T follicular helper cell (primary cell): ENCODE measurements around the gene ZNF473.

ENCODE experiments used
- DNase-seq: peaks from one replicate; pipeline ENCODE4 v3.0.0-alpha.2; 2020; ENCODE audit warnings: low read depth
- total RNA-seq, 2 experiments: gene quantifications; one replicate each; lab custom pipeline; 2026; lab: John Stamatoyannopoulos, UW

ZNF473 gene
- total RNA-seq, result 23.8 to 35.0 reads per million in 2 experiments

GRCh38 chr19:50025794-50026549 is at the start of gene ZNF473:
TSS of gene ZNF473 (plus strand) at chr19:50026005. CDS start at chr19:50031083, 5,078 bp downstream.
- peak; percentile 91 for DNase-seq

DNA sequence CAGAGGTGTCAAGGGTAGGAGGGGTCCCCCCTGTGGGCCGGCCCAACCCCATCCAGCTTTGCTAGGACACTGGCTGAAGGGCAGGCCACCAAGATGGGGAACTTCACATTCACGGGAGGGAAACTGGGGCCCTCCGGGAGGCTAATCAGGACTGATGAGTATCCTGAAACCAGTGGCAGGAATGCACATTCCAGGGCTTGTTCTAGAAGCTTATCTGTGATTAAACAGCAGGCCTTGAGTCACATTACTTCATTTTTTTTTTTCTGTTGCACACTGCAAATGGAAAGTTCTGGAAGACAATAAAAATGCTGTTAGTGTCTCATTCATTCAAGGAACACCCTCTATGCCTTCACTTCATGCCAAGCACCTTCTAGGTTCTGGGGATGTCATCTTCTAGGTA is 49.3 kb upstream of the ZNF473 start:
- DNase-seq, result no peak

DNA sequence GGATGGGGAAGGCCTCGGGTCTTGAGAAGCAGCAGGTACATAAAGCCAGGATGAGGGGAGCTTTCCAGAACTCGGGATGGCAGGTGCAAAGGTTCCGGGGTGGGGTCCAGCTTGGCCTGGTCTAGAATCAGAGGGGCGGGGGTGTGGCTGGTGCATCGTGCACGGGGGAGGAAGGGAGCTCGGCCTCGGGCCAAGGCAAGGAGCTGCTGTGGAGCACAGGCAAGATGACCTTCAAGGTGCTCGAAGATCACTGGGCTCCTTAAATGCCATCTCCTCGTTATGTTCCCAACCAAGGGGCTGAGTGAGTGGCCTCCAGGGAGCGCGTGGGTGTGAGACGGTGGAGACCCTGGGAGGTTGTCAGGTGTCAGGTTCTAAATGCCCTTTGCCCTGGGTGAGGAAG is 48.7 kb upstream of the ZNF473 start:
- DNase-seq, result no peak

DNA sequence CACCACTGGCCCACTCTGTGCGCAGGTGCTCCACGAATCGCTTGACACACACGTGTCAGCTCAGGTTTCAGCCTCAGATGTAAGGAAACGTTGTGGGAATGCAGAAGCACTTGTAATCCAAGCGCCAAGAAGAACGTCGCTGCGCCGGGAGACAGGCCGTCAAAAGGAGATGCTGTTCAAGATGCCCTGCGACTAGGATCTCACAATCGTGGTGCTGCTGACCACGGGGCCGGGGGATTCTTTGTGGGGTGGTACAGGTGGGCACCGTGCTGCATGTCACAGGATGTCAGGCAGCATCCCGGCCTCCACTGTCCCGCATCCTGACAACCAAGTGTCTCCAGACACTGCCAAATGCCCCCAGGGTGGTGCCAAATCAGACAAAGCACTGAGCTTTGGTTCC is 47.9 kb upstream of the ZNF473 start:
- DNase-seq, result no peak

DNA sequence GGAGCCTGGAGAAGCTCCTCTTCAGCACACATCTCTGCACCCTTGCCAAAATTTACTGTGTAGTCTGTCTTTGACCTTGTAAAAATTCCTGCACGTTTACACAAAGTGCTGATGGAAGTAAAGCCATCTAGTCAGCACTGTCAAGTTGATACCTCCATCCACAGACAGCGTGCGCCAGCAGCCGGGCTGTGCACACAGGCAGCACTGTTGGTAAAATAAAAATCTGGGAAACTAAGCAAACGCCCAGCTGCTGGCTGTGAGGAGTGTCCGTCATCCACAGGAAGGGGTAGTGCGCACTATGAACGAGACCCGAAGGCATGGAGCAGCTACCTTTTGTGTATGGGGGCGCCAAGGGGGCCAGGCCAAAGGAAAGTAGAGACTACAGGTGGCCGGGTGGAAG is 47.5 kb upstream of the ZNF473 start:
- DNase-seq, result no peak

DNA sequence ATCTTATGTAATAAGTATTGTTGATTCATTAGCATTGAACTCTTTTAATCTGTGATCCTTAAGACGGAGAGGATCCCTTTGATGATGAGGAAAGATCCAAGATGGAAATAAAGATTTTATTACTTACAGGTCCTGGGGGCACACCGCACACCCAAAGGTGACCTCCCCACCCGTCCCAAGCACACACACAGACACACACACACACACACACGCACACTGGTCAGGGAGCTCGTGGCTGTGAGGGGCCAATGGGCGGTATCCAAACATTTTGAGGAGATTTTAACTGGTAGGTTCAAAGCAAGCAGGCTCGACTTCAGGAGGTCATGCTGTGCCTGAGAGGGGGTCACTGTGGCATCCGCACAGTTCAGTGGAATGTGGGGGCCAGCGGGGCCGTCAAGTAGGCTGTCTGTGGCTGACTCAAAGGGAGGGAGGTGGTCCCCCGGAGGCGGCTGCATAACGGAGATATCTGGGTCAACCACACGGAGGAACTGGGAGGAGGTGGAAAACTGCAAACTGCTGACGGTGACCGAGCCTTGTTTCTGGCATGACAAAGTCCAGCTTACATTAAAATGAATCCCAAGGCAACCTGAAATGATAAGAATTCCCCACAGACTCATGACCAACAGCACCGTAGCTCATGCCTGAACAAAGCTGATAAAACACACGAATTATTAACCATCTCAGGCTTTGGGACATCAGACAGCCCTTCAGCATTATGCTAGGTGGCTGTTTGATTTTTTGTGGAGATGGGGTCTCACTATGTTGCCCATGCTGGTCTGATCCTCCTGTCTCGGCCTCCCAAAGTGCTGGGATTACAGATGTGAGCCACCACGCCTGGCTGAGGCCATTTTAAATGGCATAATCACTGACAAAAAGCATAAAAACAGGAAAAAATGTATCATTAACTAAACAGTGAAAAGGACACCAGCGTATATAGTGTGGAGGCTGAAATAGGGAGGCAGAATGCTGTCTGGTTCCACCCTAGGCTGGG is 43.9 kb upstream of the ZNF473 start:
- no peak for DNase-seq

- DNase-seq, result peak; percentile 66
Observed at GRCh38 chr19:49983645-49984229, 42.1 kb upstream of the ZNF473 start.

GRCh38 chr19:49984491-49984890 is 41.3 kb upstream of the ZNF473 start:
- no peak for DNase-seq

- DNase-seq, result no peak
Observed at GRCh38 chr19:49985871-49986270, 39.9 kb upstream of the ZNF473 start.

- no peak for DNase-seq
Observed at GRCh38 chr19:49986354-49986753, 39.5 kb upstream of the ZNF473 start.

DNA sequence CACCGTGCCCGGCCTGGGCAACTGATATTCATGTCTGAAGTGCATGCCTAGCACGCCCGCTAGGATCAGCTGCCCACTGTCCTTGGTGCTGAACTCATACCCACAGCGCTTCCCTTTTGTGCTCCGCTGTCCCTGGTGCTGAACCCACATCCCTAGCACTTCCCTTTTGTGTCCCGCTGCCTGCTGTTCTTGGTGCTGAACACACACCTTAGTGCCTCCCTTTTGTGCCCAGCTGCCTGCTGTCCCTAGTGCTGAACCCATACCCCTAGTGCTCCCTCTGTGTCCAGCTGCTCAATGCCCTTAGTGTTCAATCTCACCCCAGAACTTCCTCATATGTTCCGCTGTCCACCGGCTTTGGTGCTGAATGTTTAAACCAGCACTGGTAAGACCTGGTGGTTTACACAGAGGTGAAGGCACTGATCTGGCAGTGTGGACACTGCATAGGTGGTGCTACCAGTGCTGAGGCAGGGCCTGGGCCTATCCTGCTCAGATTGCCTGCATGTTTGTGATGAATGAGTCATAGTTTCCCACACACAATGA is 38.6 kb upstream of the ZNF473 start:
- peak; percentile 71 for DNase-seq

- DNase-seq, result no peak
Observed at GRCh38 chr19:49988007-49988406, 37.8 kb upstream of the ZNF473 start.

DNA sequence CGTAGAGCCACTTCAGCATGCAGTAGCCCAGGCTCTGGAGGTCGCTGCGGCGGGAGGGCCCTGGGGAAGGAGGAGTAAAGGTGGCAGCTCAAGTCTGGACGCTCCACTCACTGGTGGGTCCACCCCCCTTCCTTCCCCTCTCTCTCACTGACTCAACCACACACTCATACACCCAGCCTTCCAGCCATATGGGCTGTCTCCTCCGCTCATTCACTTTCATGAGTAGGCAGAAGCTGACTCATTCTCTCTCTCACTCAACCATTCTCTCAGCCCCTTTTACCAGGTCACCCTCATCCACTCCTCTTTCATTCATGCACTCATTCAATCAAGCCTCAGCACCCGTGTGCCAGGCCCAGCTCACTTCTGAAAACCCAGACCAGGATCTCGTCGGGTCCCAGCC is 37.4 kb upstream of the ZNF473 start:
- DNase-seq, result no peak

- no peak for DNase-seq
Observed at GRCh38 chr19:49997709-49998108, 28.1 kb upstream of the ZNF473 start.

DNA sequence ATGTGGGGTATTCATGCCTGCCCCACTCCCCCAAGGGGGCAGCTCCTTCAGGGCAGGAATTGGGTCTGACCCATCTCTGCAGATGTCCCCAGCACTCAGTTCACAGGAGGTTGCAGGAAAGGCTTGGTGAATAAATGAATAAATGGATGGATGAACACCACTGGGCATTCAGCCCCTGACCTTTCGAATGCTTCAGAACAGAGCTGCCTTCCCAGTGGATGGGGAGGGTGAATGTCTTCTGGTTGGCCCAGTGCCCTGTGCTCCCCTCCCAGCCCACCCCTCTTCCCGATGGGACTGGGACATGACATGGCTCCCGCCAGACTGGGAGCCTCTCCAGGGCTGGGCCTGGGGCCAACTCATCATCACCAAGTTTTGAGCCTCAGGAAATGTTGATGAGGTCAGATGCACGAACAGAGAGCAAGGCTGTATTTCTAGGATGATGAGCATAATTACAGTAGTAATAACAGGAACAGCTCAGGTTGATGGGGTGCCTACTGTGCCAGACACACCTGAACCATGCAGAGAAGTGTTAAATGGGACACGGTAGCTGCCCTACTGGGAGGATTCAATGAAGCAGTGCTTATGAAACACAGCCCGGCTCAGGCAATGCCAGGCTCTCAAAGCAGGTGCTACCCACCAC is 26.3 kb upstream of the ZNF473 start:
- DNase-seq, result no peak

DNA sequence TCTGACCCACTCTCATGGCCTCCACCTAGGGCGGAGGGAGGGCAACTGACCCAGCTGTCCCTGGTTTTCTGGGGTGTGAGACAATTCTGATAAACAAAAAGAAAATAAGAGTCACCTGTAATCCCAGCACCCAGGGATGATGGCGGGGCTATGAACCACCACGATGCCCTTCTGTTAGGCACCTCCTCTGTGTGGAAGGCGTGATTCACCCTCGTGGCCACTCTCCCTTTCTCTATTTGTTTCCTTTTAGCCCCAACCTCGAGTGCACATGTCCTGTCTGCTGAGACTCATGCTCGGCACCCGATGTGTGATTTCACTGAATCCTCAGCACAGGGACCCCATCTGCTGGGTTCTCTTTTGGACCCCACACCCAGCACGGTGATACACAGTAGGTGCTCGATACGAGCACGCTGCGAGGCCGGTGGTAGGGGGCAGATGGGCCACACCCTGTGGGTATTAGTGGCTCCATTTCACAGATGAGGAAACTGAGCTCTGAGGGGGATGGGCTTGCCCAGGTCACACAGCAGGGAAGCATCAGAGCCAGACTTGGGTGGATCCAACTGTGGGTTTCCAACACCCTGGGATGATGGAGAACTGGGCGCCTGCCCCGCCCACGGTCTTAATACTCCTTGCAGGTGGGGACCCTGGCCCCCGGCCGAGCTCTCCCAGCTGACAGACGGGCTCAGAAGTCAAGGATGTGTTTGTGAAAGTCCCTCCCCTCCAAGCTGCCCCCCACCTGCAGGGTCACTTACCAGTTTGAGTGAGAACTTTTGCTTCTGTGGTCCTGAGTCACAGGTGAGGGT is 25.6 kb upstream of the ZNF473 start:
- DNase-seq, result no peak

DNA sequence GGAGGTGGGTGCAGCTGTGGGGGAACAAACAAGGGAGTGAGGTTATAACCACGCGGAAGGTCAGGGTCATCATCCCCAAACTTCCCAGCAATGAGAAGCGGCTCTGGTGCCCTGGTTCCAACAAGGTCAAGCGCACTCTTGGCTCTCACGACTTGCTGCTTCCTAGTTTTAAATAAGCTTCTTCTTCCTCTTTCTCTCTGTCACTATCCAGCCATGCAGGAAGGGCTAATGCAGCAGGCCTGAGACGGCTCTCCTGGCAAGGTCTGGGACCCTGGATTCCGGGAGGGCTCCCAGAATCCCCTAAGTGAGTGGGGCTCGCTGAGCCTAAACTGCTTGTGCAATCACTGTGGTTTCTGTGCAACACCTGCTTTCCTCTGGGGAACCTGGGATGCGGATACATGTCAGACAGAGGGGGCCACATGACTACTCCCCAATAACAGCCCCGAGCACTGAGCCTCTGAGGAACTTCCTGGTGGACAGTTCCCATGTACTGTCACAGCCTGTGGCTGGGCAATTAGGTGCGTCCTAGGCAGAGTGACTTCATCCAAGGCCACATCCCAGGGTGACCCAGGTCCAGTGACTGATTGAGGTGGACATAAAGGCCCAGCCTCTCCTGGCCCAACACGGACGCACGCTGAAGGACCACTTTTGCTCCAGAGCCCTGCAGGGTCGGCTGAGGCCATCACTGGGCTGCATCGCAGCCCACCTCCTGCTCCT is 24.8 kb upstream of the ZNF473 start:
- DNase-seq, result no peak

- DNase-seq, result no peak
Observed at GRCh38 chr19:50001775-50002174, 24.0 kb upstream of the ZNF473 start.

DNA sequence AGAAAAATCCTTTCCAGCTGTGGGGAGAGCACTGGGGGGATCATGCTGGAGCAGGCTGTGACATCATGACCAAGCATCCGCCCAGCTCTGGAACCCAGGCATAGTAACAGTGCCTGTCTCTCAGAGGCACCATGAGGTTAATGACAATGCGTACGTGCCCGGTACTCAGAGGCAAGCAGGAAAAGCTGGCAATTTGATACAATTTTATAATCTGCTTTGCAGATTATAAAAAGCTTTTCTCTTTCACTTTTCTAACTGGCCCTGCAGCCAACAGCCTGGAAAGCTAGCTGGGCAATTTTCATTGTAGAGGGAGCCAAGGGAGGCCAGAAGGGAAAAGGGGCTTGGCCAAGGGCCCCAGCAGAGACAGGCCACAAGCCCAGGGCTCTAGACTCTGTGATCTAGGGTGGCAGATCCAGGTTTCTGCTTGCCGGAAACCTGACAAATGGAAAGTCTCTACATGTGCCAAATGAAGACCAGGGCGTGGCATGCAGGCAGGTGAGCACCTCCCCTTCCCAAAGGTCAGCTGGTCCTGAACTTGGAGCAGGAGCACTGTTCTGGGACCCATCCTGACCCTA is 23.3 kb upstream of the ZNF473 start:
- no peak for DNase-seq

- no peak for DNase-seq
Observed at GRCh38 chr19:50003254-50003788, 22.5 kb upstream of the ZNF473 start.
